Measurements from ENCODE around the gene BTG2.

Gene BTG2

GRCh38 chr1:203288400-203288799 lies 16.9 kb upstream of the BTG2 start:
- H3K4me3 ChIP-seq (replicated peaks in 1 of 2; ENCODE audit: low read depth in 2 of 2, low read length in 2 of 2): no peak overlapping the region
- TF ChIP-seq CTCF (IDR thresholded peaks at IDR 0.05; ENCODE audit: low read depth, low read length): no peak
- no peak for DNase-seq (ENCODE audit: low read depth in 2 of 2)

- no peak for DNase-seq (ENCODE audit: low read depth in 2 of 2)
- TF ChIP-seq CTCF (IDR thresholded peaks at IDR 0.05; ENCODE audit: low read depth, low read length): no peak
- no peak overlapping the region for H3K4me3 ChIP-seq (replicated peaks in 1 of 2; ENCODE audit: low read depth in 2 of 2, low read length in 2 of 2)
Observed at GRCh38 chr1:203289281-203289981, 15.9 kb upstream of the BTG2 start.

- TF ChIP-seq CTCF (IDR thresholded peaks at IDR 0.05; ENCODE audit: low read depth, low read length): no peak
- no peak for DNase-seq (ENCODE audit: low read depth in 2 of 2)
- no peak overlapping the region for H3K4me3 ChIP-seq (replicated peaks in 1 of 2; ENCODE audit: low read depth in 2 of 2, low read length in 2 of 2)
Observed at GRCh38 chr1:203289982-203290260, 15.4 kb upstream of the BTG2 start.

GRCh38 chr1:203290261-203291089 lies 14.8 kb upstream of the BTG2 start:
- no peak for TF ChIP-seq CTCF (IDR thresholded peaks at IDR 0.05; ENCODE audit: low read depth, low read length)
- no peak overlapping the region for H3K4me3 ChIP-seq (replicated peaks in 1 of 2; ENCODE audit: low read depth in 2 of 2, low read length in 2 of 2)
- DNase-seq (ENCODE audit: low read depth in 2 of 2): peak; percentile 56 to 90

- no peak for TF ChIP-seq CTCF (IDR thresholded peaks at IDR 0.05; ENCODE audit: low read depth, low read length)
- no peak overlapping the region for H3K4me3 ChIP-seq (replicated peaks in 1 of 2; ENCODE audit: low read depth in 2 of 2, low read length in 2 of 2)
Observed at GRCh38 chr1:203291201-203292096, 13.9 kb upstream of the BTG2 start.

GRCh38 chr1:203295796-203296195 lies 9.5 kb upstream of the BTG2 start:
- no peak for TF ChIP-seq CTCF (IDR thresholded peaks at IDR 0.05; ENCODE audit: low read depth, low read length)
- H3K4me3 ChIP-seq (replicated peaks in 1 of 2; ENCODE audit: low read depth in 2 of 2, low read length in 2 of 2): no peak overlapping the region
- DNase-seq (ENCODE audit: low read depth in 2 of 2): no peak

More at GRCh38 chr1:203291201-203292096, 13.9 kb upstream of the BTG2 start:
- no peak for DNase-seq (ENCODE audit: low read depth in 2 of 2)

Data from cardiac fibroblast (primary cell).